ENCODE results near the gene P2RX4. TPM values are rescaled to one million over a fixed set of nuclear protein-coding genes. Genes with fewer than 3 reads are reported as not detected.

The P2RX4 gene
- total RNA-seq, 2 donors from 2014 or later: 21.8 to 21.9 TPM

- Histone ChIP-seq H3K4me3 (no peak overlapping the region), H3K27ac (no peak overlapping the region), H3K27me3 (no peaks in the 10 kb centered on the region), H3K9me3 (no peaks in the 10 kb centered on the region), H3K36me3 (no peaks in the 10 kb centered on the region), H3K4me1 (no peaks in the 10 kb centered on the region)
- no peak for TF ChIP-seq CTCF (IDR thresholded peaks at IDR 0.05)
- DNase-seq (ENCODE audit: low spot score): no peak
Measured at GRCh38 chr12:121184984-121185889, 24.7 kb upstream of the P2RX4 start.

- TF ChIP-seq CTCF (IDR thresholded peaks at IDR 0.05): no peak
- no peaks in the 10 kb centered on the region for H3K9me3 ChIP-seq
- H3K36me3 ChIP-seq: no peaks in the 10 kb centered on the region
- DNase-seq (ENCODE audit: low spot score): no peak
- no peak overlapping the region for H3K27ac ChIP-seq
- no peaks in the 10 kb centered on the region for H3K27me3 ChIP-seq
- no peaks in the 10 kb centered on the region for H3K4me1 ChIP-seq
- H3K4me3 ChIP-seq: no peak overlapping the region
Measured at GRCh38 chr12:121186826-121187225, 23.1 kb upstream of the P2RX4 start.

- H3K36me3 ChIP-seq: no peaks in the 10 kb centered on the region
- no peaks in the 10 kb centered on the region for H3K9me3 ChIP-seq
Measured at GRCh38 chr12:121187501-121187900, 22.4 kb upstream of the P2RX4 start.

GRCh38 chr12:121188227-121188626, 21.7 kb upstream of the P2RX4 start:
- TF ChIP-seq CTCF (IDR thresholded peaks at IDR 0.05): no peak
- H3K36me3 ChIP-seq: no peaks in the 10 kb centered on the region
- H3K4me3 ChIP-seq: no peak overlapping the region
- H3K27me3 ChIP-seq: no peaks in the 10 kb centered on the region
- H3K27ac ChIP-seq: no peak overlapping the region
- DNase-seq (ENCODE audit: low spot score): no peak
- H3K4me1 ChIP-seq: no peaks in the 10 kb centered on the region
- H3K9me3 ChIP-seq: no peaks in the 10 kb centered on the region

More at GRCh38 chr12:121187501-121187900, 22.4 kb upstream of the P2RX4 start:
- Histone ChIP-seq H3K27ac (no peak overlapping the region), H3K27me3 (no peaks in the 10 kb centered on the region), H3K4me3 (no peak overlapping the region), H3K4me1 (no peaks in the 10 kb centered on the region)
- no peak for DNase-seq (ENCODE audit: low spot score)
- no peak for TF ChIP-seq CTCF (IDR thresholded peaks at IDR 0.05)

GRCh38 chr12:121189131-121189530, 20.8 kb upstream of the P2RX4 start:
- TF ChIP-seq CTCF (IDR thresholded peaks at IDR 0.05): no peak
- Histone ChIP-seq H3K4me3 (no peak overlapping the region), H3K4me1 (no peaks in the 10 kb centered on the region), H3K9me3 (no peaks in the 10 kb centered on the region), H3K36me3 (no peaks in the 10 kb centered on the region), H3K27me3 (no peaks in the 10 kb centered on the region), H3K27ac (no peak overlapping the region)
- DNase-seq (ENCODE audit: low spot score): no peak
